Measurements from ENCODE around the gene ADSL. TPM values are rescaled to one million over a fixed set of nuclear protein-coding genes. Genes with fewer than 3 reads are reported as not detected.

The ADSL gene
- total and polyA plus RNA-seq, 2 donors (not counting 1 experiment from before 2014, with no cell fraction given): 67.0 to 89.8 TPM

GRCh38 chr22:40430991-40431390, 84.7 kb downstream of the ADSL start:
- Histone ChIP-seq H3K27ac (ENCODE audit: insufficient read depth, low read length) (no peak overlapping the region), H2AFZ (ENCODE audit: low read length) (no peak overlapping the region), H3K9me3 (ENCODE audit: control insufficient read depth, insufficient read depth, low read depth, low read length) (no peaks in the 10 kb centered on the region), H3K4me1 (ENCODE audit: control insufficient read depth, extremely low read depth, insufficient read depth, low read length) (peaks cover under 1% of the 10 kb centered on the region), H3K4me3 (replicated peaks in 1 of 4; ENCODE audit: control extremely low read depth in 1 of 4, insufficient read depth in 1 of 4, low read depth in 3 of 4, low read length in 4 of 4) (no peak overlapping the region), H3K27me3 (ENCODE audit: control insufficient read depth, insufficient read depth, low read length) (no peaks in the 10 kb centered on the region), H3K79me2 (ENCODE audit: control insufficient read depth, insufficient read depth, low read length) (peaks cover under 1% of the 10 kb centered on the region), H4K20me1 (ENCODE audit: control insufficient read depth, extremely low read depth, insufficient read depth, low read length) (no peaks in the 10 kb centered on the region), H3K36me3 (ENCODE audit: control insufficient read depth, insufficient read depth, low read length) (peaks cover 19% of the 10 kb centered on the region), H3K9ac (ENCODE audit: insufficient read depth, low read length) (no peak overlapping the region), H3K4me2 (ENCODE audit: extremely low read depth, insufficient read depth, low read length) (no peak overlapping the region)
- TF ChIP-seq, protein P1, sequence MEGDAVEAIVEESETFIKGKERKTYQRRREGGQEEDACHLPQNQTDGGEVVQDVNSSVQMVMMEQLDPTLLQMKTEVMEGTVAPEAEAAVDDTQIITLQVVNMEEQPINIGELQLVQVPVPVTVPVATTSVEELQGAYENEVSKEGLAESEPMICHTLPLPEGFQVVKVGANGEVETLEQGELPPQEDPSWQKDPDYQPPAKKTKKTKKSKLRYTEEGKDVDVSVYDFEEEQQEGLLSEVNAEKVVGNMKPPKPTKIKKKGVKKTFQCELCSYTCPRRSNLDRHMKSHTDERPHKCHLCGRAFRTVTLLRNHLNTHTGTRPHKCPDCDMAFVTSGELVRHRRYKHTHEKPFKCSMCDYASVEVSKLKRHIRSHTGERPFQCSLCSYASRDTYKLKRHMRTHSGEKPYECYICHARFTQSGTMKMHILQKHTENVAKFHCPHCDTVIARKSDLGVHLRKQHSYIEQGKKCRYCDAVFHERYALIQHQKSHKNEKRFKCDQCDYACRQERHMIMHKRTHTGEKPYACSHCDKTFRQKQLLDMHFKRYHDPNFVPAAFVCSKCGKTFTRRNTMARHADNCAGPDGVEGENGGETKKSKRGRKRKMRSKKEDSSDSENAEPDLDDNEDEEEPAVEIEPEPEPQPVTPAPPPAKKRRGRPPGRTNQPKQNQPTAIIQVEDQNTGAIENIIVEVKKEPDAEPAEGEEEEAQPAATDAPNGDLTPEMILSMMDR (conservative IDR thresholded peaks at IDR 0.05 in 1 of 2, IDR thresholded peaks at IDR 0.05 in 1 of 2; ENCODE audit: low read depth in 1 of 2, low read length in 2 of 2): no peak
- TF ChIP-seq EZH2 (IDR thresholded peaks at IDR 0.05; ENCODE audit: low read length, missing control alignments): no peak
- no peak for DNase-seq (ENCODE audit: low read depth in 2 of 2)

DNA sequence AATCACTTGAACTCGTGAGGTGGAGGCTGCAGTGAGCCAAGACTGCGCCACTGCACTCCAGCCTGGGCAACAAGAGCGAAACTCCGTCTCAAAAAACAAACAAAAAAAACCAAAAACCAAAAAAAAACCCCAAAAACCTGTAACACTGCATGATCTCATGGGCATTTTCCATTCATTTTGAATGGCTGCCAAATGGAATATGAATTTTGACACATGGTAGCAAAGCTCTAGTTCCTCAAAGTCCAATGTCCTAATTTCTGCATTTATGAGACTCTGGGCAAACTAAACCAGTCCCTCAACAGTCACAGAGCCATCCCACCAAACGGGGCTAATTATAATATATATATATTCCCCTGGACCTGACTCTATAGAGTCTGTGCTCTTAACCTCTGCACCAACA, 85.9 kb downstream of the ADSL start:
- no peaks in the 10 kb centered on the region for H3K9me3 ChIP-seq (ENCODE audit: control insufficient read depth, insufficient read depth, low read depth, low read length)
- H3K4me3 ChIP-seq (replicated peaks in 1 of 4; ENCODE audit: control extremely low read depth in 1 of 4, insufficient read depth in 1 of 4, low read depth in 3 of 4, low read length in 4 of 4): no peak overlapping the region
- H3K27ac ChIP-seq (ENCODE audit: insufficient read depth, low read length): no peak overlapping the region
- no peak overlapping the region for H3K9ac ChIP-seq (ENCODE audit: insufficient read depth, low read length)
- H3K79me2 ChIP-seq (ENCODE audit: control insufficient read depth, insufficient read depth, low read length): peaks cover 4% of the 10 kb centered on the region
- DNase-seq (ENCODE audit: low read depth in 2 of 2): no peak
- H4K20me1 ChIP-seq (ENCODE audit: control insufficient read depth, extremely low read depth, insufficient read depth, low read length): no peaks in the 10 kb centered on the region
- H3K4me1 ChIP-seq (ENCODE audit: control insufficient read depth, extremely low read depth, insufficient read depth, low read length): peaks cover 7% of the 10 kb centered on the region
- TF ChIP-seq, protein P1 (conservative IDR thresholded peaks at IDR 0.05 in 1 of 2, IDR thresholded peaks at IDR 0.05 in 1 of 2; ENCODE audit: low read depth in 1 of 2, low read length in 2 of 2): no peak
- TF ChIP-seq EZH2 (IDR thresholded peaks at IDR 0.05; ENCODE audit: low read length, missing control alignments): no peak
- no peaks in the 10 kb centered on the region for H3K27me3 ChIP-seq (ENCODE audit: control insufficient read depth, insufficient read depth, low read length)
- no peak overlapping the region for H3K4me2 ChIP-seq (ENCODE audit: extremely low read depth, insufficient read depth, low read length)
- H3K36me3 ChIP-seq (ENCODE audit: control insufficient read depth, insufficient read depth, low read length): peaks cover 15% of the 10 kb centered on the region
- H2AFZ ChIP-seq (ENCODE audit: low read length): no peak overlapping the region

- H3K9ac ChIP-seq (ENCODE audit: insufficient read depth, low read length): no peak overlapping the region
- no peak overlapping the region for H3K4me2 ChIP-seq (ENCODE audit: extremely low read depth, insufficient read depth, low read length)
- H3K27ac ChIP-seq (ENCODE audit: insufficient read depth, low read length): no peak overlapping the region
- no peak overlapping the region for H2AFZ ChIP-seq (ENCODE audit: low read length)
- no peak overlapping the region for H3K4me3 ChIP-seq (replicated peaks in 1 of 4; ENCODE audit: control extremely low read depth in 1 of 4, insufficient read depth in 1 of 4, low read depth in 3 of 4, low read length in 4 of 4)
- no peak for DNase-seq (ENCODE audit: low read depth in 2 of 2)
- peaks cover 15% of the 10 kb centered on the region for H3K36me3 ChIP-seq (ENCODE audit: control insufficient read depth, insufficient read depth, low read length)
- peaks cover 4% of the 10 kb centered on the region for H3K79me2 ChIP-seq (ENCODE audit: control insufficient read depth, insufficient read depth, low read length)
- no peaks in the 10 kb centered on the region for H4K20me1 ChIP-seq (ENCODE audit: control insufficient read depth, extremely low read depth, insufficient read depth, low read length)
- no peaks in the 10 kb centered on the region for H3K27me3 ChIP-seq (ENCODE audit: control insufficient read depth, insufficient read depth, low read length)
- H3K4me1 ChIP-seq (ENCODE audit: control insufficient read depth, extremely low read depth, insufficient read depth, low read length): peaks cover 9% of the 10 kb centered on the region
- TF ChIP-seq EZH2 (IDR thresholded peaks at IDR 0.05; ENCODE audit: low read length, missing control alignments): no peak
- TF ChIP-seq, protein P1 (conservative IDR thresholded peaks at IDR 0.05 in 1 of 2, IDR thresholded peaks at IDR 0.05 in 1 of 2; ENCODE audit: low read depth in 1 of 2, low read length in 2 of 2): no peak
- H3K9me3 ChIP-seq (ENCODE audit: control insufficient read depth, insufficient read depth, low read depth, low read length): no peaks in the 10 kb centered on the region
Observed at GRCh38 chr22:40432625-40433024, 86.3 kb downstream of the ADSL start.

All from fibroblast of lung (primary cell).